Mesendoderm (in vitro differentiated cells): ENCODE measurements around the gene TDP1.

Experiments
- DNase-seq: peaks from one replicate; pipeline ENCODE4 v3.0.0; 2013
- H2AK5ac ChIP-seq: 2 replicates; pipeline ENCODE4 v1.6.1; 2013; ENCODE audit warnings: low read length, inconsistent platforms
- H2BK120ac ChIP-seq: 2 replicates; pipeline ENCODE4 v1.6.1; 2013; ENCODE audit warnings: low read depth, mild to moderate bottlenecking, low read length, moderate library complexity, mixed read lengths
- H2BK15ac ChIP-seq: replicated peaks from 2 replicates; pipeline ENCODE4 v1.6.1; 2013; ENCODE audit warnings: low read depth, mild to moderate bottlenecking, moderate library complexity
- H2BK5ac ChIP-seq: 2 replicates; pipeline ENCODE4 v1.6.1; 2013; ENCODE audit warnings: low read length, inconsistent platforms
- H3K18ac ChIP-seq: 2 replicates; pipeline ENCODE4 v1.6.1; 2013; ENCODE audit warnings: mild to moderate bottlenecking, low read length, mixed read lengths
- H3K23ac ChIP-seq: one replicate; pipeline ENCODE4 v1.6.1; 2013; ENCODE audit warnings: low read length
- H3K27ac ChIP-seq: 2 replicates; pipeline ENCODE4 v1.5.1; 2013; ENCODE audit warnings: low read depth, mild to moderate bottlenecking, inconsistent platforms, low read length, moderate library complexity
- H3K27me3 ChIP-seq: 2 replicates; pipeline ENCODE4 v1.6.1; 2013; ENCODE audit warnings: low read length, control low read depth, mild to moderate bottlenecking, inconsistent platforms; ENCODE audit not compliant: insufficient read depth, poor library complexity
- H3K36me3 ChIP-seq: 2 replicates; pipeline ENCODE4 v1.6.1; 2013; ENCODE audit warnings: low read length, inconsistent platforms; ENCODE audit not compliant: control insufficient read depth, insufficient read depth
- H3K4ac ChIP-seq: one replicate; pipeline ENCODE4 v1.6.1; 2013; ENCODE audit warnings: low read depth, mild to moderate bottlenecking, low read length, moderate library complexity
- H3K4me1 ChIP-seq: 2 replicates; pipeline ENCODE4 v1.6.1; 2013; ENCODE audit warnings: low read depth, low read length, inconsistent platforms; ENCODE audit not compliant: control insufficient read depth
- H3K4me2 ChIP-seq: 2 replicates; pipeline ENCODE4 v1.6.1; 2013; ENCODE audit warnings: low read length
- H3K4me3 ChIP-seq: 2 replicates; pipeline ENCODE4 v1.5.1; 2013; ENCODE audit warnings: mild to moderate bottlenecking, low read length
- H3K56ac ChIP-seq: one replicate; pipeline ENCODE4 v1.6.1; 2013; ENCODE audit warnings: low read length
- H3K79me1 ChIP-seq: 2 replicates; pipeline ENCODE4 v1.6.1; 2013; ENCODE audit warnings: low read length, inconsistent platforms
- H3K79me2 ChIP-seq: 2 replicates; pipeline ENCODE4 v1.6.1; 2013; ENCODE audit warnings: mild to moderate bottlenecking, low read length; ENCODE audit not compliant: control insufficient read depth, insufficient read depth
- H3K9ac ChIP-seq: 2 replicates; pipeline ENCODE4 v1.6.1; 2013; ENCODE audit warnings: low read length, inconsistent platforms
- H4K5ac ChIP-seq: one replicate; pipeline ENCODE4 v1.6.1; 2013; ENCODE audit warnings: low read length
- H4K8ac ChIP-seq: one replicate; pipeline ENCODE4 v1.6.1; 2013; ENCODE audit warnings: low read depth, mild to moderate bottlenecking, control low read depth, low read length, moderate library complexity
- WGBS: extraction: QIAGEN DNeasy Blood & Tissue Kit; methylation state at CpG from one replicate; pipeline ENCODE4 v1.1.7; 2013; ENCODE audit warnings: low lambda C conversion rate, missing lambda C conversion rate; ENCODE audit not compliant: insufficient coverage; ENCODE audit errors: extremely low coverage; 5-methylcytosine and 5-hydroxymethylcytosine counted together

TDP1 gene

GRCh38 chr14:89927186-89927865 lies 28.4 kb upstream of the TDP1 start:
- Histone ChIP-seq H3K4ac (no peak overlapping the region), H4K5ac (no peak overlapping the region), H3K4me3 (no peak overlapping the region), H2BK5ac (no peak overlapping the region), H2BK15ac (no peak overlapping the region), H3K56ac (no peak overlapping the region), H3K79me1 (no peaks in the 10 kb centered on the region), H3K79me2 (no peaks in the 10 kb centered on the region), H3K4me2 (no peak overlapping the region), H3K27ac (no peak overlapping the region), H2AK5ac (no peak overlapping the region), H3K9ac (no peak overlapping the region), H3K36me3 (no peaks in the 10 kb centered on the region), H3K23ac (no peak overlapping the region), H3K27me3 (no peaks in the 10 kb centered on the region), H3K18ac (no peak overlapping the region), H4K8ac (no peak overlapping the region), H2BK120ac (no peak overlapping the region), H3K4me1 (no peaks in the 10 kb centered on the region)
- no peak for DNase-seq
- WGBS: no CpG with 5 or more reads among the region's 13 CpGs

GRCh38 chr14:89933002-89933401 lies 22.7 kb upstream of the TDP1 start:
- no peaks in the 10 kb centered on the region for H3K79me1 ChIP-seq
- H3K36me3 ChIP-seq: no peaks in the 10 kb centered on the region
- DNase-seq: no peak
- no peak overlapping the region for H2BK15ac ChIP-seq
- no peak overlapping the region for H3K18ac ChIP-seq
- WGBS: no CpG with 5 or more reads among the region's 6 CpGs
- no peak overlapping the region for H3K56ac ChIP-seq
- H3K27me3 ChIP-seq: no peaks in the 10 kb centered on the region
- H3K23ac ChIP-seq: no peak overlapping the region
- H3K4me1 ChIP-seq: no peaks in the 10 kb centered on the region
- H3K4me2 ChIP-seq: no peak overlapping the region
- H4K5ac ChIP-seq: no peak overlapping the region
- H3K79me2 ChIP-seq: no peaks in the 10 kb centered on the region
- no peak overlapping the region for H3K9ac ChIP-seq
- no peak overlapping the region for H2BK5ac ChIP-seq
- H4K8ac ChIP-seq: no peak overlapping the region
- H3K4ac ChIP-seq: no peak overlapping the region
- H2BK120ac ChIP-seq: no peak overlapping the region
- no peak overlapping the region for H2AK5ac ChIP-seq
- no peak overlapping the region for H3K4me3 ChIP-seq
- no peak overlapping the region for H3K27ac ChIP-seq

GRCh38 chr14:89936654-89937185 lies 19.0 kb upstream of the TDP1 start:
- no peak overlapping the region for H3K18ac ChIP-seq
- H3K36me3 ChIP-seq: no peaks in the 10 kb centered on the region
- H2BK5ac ChIP-seq: no peak overlapping the region
- H3K56ac ChIP-seq: no peak overlapping the region
- no peaks in the 10 kb centered on the region for H3K79me2 ChIP-seq
- H2BK120ac ChIP-seq: no peak overlapping the region
- H4K8ac ChIP-seq: no peak overlapping the region
- no peaks in the 10 kb centered on the region for H3K27me3 ChIP-seq
- no peak for DNase-seq
- no peak overlapping the region for H4K5ac ChIP-seq
- H2AK5ac ChIP-seq: no peak overlapping the region
- no peaks in the 10 kb centered on the region for H3K79me1 ChIP-seq
- no peak overlapping the region for H2BK15ac ChIP-seq
- no peak overlapping the region for H3K4me3 ChIP-seq
- H3K4ac ChIP-seq: no peak overlapping the region
- no peak overlapping the region for H3K4me2 ChIP-seq
- H3K27ac ChIP-seq: no peak overlapping the region
- H3K4me1 ChIP-seq: no peaks in the 10 kb centered on the region
- no peak overlapping the region for H3K23ac ChIP-seq
- no peak overlapping the region for H3K9ac ChIP-seq
- WGBS: no CpG with 5 or more reads among the region's 3 CpGs

GRCh38 chr14:89941830-89942377 lies 13.8 kb upstream of the TDP1 start:
- no peak overlapping the region for H3K23ac ChIP-seq
- H3K4me2 ChIP-seq: no peak overlapping the region
- no peak overlapping the region for H3K9ac ChIP-seq
- DNase-seq: no peak
- H3K27me3 ChIP-seq: no peaks in the 10 kb centered on the region
- no peaks in the 10 kb centered on the region for H3K4me1 ChIP-seq
- no peak overlapping the region for H2AK5ac ChIP-seq
- H2BK5ac ChIP-seq: no peak overlapping the region
- H3K36me3 ChIP-seq: no peaks in the 10 kb centered on the region
- WGBS: no CpG with 5 or more reads among the region's 2 CpGs
- no peak overlapping the region for H2BK15ac ChIP-seq
- H2BK120ac ChIP-seq: no peak overlapping the region
- no peak overlapping the region for H3K27ac ChIP-seq
- no peak overlapping the region for H3K56ac ChIP-seq
- no peak overlapping the region for H3K18ac ChIP-seq
- no peak overlapping the region for H4K5ac ChIP-seq
- H3K79me1 ChIP-seq: no peaks in the 10 kb centered on the region
- H4K8ac ChIP-seq: no peak overlapping the region
- no peak overlapping the region for H3K4ac ChIP-seq
- H3K4me3 ChIP-seq: no peak overlapping the region
- no peaks in the 10 kb centered on the region for H3K79me2 ChIP-seq

DNA sequence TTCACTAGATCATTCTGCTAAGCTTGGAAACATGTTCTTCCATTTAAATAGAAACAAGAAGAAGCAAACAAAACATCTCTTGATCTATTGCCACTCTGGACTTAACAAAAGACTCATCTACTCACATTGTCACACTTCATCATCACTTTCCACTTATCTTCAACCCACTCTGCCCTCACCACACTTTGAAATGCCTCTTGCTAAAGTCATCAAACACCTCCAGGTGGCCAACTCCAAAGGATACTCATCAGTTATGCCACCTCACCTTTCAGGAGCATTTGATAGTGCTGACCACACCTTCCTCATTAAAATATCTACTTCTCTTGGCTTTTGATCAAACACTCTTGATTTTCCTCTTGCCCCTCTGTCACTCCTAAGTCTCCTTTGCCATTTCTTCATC lies 8.4 kb upstream of the TDP1 start:
- DNase-seq: peak; percentile 36
- Histone ChIP-seq H3K23ac (no peak overlapping the region), H3K18ac (no peak overlapping the region), H3K4me2 (no peak overlapping the region), H3K9ac (no peak overlapping the region), H3K56ac (no peak overlapping the region), H3K79me1 (no peaks in the 10 kb centered on the region), H4K8ac (peak overlapping the region; percentile 14), H3K27me3 (no peaks in the 10 kb centered on the region), H3K4me3 (no peak overlapping the region), H3K36me3 (no peaks in the 10 kb centered on the region), H4K5ac (no peak overlapping the region), H2BK5ac (no peak overlapping the region), H2BK15ac (no peak overlapping the region), H2AK5ac (no peak overlapping the region), H3K79me2 (no peaks in the 10 kb centered on the region), H2BK120ac (no peak overlapping the region), H3K4ac (no peak overlapping the region), H3K27ac (no peak overlapping the region), H3K4me1 (no peaks in the 10 kb centered on the region)

DNA sequence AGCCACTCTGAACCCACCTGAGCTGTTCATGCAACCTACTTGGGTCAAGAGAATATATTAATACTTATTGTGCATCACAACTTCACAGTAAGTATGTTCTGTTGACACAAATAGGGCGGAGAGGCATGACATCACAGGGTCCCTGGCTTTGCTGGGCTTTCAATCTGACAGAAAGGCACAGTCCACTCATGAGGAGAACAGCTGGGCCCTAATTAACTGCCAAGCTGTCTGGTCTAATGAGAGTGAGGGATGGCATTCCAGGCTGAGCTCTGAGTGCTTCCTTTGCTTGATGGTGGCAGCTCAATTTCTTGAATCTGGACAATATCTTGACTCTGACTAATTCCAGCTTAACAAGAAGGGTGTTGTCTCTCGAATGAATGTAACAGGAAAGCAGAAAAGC lies 3.2 kb upstream of the TDP1 start:
- no peak overlapping the region for H3K4ac ChIP-seq
- no peak overlapping the region for H2BK15ac ChIP-seq
- no peak overlapping the region for H3K4me3 ChIP-seq
- no peaks in the 10 kb centered on the region for H3K36me3 ChIP-seq
- H4K5ac ChIP-seq: no peak overlapping the region
- no peak overlapping the region for H3K18ac ChIP-seq
- no peak overlapping the region for H4K8ac ChIP-seq
- H3K9ac ChIP-seq: no peak overlapping the region
- no peak overlapping the region for H3K4me2 ChIP-seq
- no peak overlapping the region for H2AK5ac ChIP-seq
- peaks cover 10% of the 10 kb centered on the region for H3K79me2 ChIP-seq
- no peaks in the 10 kb centered on the region for H3K27me3 ChIP-seq
- no peak overlapping the region for H2BK5ac ChIP-seq
- no peaks in the 10 kb centered on the region for H3K4me1 ChIP-seq
- H2BK120ac ChIP-seq: no peak overlapping the region
- no peak for DNase-seq
- H3K23ac ChIP-seq: no peak overlapping the region
- no peak overlapping the region for H3K27ac ChIP-seq
- H3K79me1 ChIP-seq: peaks cover 4% of the 10 kb centered on the region
- WGBS: no CpG with 5 or more reads among the region's 2 CpGs
- no peak overlapping the region for H3K56ac ChIP-seq
